Measurements from ENCODE around the gene SOX5.
"Not testable (repeated sequence)": the region's sequence is repeated elsewhere in the genome, so short reads cannot be mapped to it uniquely, and the experiment has no call there.

Gene SOX5

DNA sequence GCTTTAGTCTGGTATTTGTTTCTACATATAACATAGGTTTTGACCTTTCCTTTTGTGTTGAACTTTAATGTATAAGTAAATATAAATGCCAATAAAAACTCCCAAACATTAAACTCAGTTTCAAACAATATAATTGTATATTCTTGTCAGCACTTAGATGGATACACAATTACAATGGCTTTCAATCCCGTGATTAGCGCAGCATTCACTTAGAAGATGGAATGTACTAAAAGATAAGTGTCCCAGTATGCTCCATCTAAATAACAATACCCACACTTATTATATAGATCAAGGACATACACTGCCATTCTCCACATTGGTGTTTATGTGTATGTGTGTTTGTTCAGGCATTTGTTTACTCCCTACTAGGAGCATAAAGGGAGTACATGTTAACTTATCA, 193.1 kb downstream of the SOX5 start:
- no peak for DNase-seq (ENCODE audit: low spot score)

- no peak for DNase-seq (ENCODE audit: low spot score)
Measured at GRCh38 chr12:23753628-23754365, 195.7 kb downstream of the SOX5 start.

DNA sequence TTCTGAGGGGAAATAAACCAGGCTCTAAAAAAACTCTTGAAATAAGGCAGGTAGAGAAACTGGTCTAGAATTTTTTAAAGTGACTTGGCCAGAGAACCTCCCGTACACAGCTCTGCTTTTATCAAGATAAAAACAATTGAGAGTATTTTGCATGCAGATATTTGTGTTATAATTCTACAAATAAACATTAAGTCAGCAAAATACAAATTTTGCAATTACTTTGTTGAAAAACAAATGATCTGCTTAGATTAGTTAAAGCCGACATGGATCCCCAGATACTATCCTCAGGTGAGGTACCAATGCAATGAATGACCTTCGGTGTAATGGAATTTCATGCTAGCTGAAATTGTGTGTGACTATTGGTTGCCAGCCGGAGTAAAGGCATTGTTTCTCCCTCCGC, 197.2 kb downstream of the SOX5 start:
- DNase-seq (ENCODE audit: low spot score), result no peak

- DNase-seq (ENCODE audit: low spot score), result no peak
Measured at GRCh38 chr12:23751641-23752040, 197.8 kb downstream of the SOX5 start.

- DNase-seq (ENCODE audit: low spot score), result no peak
Measured at GRCh38 chr12:23750923-23751322, 198.5 kb downstream of the SOX5 start.

DNA sequence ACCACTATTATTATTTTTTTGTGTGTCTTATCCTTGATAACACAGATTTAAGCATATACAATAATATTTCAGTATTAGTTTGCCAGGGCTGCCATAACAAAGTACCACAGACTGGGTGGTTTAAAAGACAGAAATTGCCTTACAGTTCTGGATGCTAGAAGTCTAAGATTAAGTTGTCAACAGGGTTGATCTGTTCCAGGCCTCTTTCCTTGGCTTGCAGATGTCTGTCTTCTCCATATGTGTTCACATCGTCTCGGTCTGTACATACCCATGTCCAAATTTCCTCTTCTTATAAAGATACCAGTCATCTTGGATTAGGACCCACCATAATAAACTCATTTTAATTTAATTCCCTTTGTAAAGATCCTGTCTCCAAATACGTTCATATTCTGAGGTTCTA, 204.8 kb downstream of the SOX5 start:
- no peak for DNase-seq (ENCODE audit: low spot score)

- DNase-seq (ENCODE audit: low spot score), result no peak
Measured at GRCh38 chr12:23742574-23742973, 206.9 kb downstream of the SOX5 start.

DNA sequence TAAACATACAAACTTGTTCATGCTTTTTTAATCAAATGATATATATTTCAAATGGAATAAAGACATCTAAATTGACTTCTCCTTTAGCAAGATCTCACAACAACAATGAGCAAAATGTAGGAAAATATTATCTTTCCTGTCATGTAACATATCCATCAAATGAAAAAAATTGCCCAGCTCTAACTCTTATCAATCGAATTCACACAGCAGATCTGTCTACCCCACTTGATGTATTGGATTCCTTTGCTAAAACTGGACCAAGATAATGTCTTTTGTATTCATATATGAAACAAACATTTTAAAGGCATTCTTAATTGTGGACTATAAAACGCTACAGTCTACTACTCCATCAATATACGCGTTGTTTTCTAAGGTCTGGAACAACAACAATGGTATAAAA, 218.0 kb downstream of the SOX5 start:
- no peak for DNase-seq (ENCODE audit: low spot score)

GRCh38 chr12:23731035-23731434, 218.4 kb downstream of the SOX5 start:
- DNase-seq (ENCODE audit: low spot score), result no peak

DNA sequence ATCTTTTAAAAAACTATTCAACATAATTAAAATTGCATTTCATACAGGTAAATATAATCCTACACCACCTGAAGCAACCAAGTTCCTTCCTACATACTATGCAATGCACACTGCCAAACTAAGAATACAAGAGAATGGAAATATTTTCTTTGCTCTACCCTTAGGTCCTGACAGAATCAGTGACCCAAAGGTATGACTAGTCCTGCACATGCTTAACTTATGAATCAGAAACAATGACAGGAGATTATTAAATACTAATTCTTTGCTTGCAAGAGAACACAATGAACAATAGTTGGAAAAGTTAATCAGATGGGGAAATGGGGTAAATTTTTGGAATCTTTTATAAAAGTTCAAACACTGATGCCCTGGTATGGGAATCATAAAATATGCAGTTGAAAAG, 220.1 kb downstream of the SOX5 start:
- DNase-seq (ENCODE audit: low spot score), result no peak

DNA sequence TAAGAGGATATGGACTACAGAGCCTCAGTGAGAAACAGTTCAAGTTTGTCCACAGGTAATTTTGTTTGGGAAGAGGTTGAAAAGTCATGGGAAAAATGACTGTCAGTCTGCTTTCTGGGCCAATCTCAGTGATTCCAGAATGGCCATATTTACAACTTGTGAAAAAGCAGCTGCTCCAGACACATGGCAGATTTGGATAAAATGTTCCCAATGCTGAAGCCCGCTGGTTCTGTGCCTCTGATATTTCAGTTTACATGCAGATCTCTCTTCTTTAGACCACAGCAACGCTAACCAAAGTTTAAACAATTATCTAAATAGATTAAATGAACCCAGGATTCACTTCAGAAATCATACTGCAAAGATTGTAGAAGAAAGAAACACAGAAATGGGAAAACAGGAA, 222.8 kb downstream of the SOX5 start:
- DNase-seq (ENCODE audit: low spot score), result no peak

- DNase-seq (ENCODE audit: low spot score), result no peak
Measured at GRCh38 chr12:23722655-23723054, 226.8 kb downstream of the SOX5 start.

GRCh38 chr12:23721268-23721667, 228.2 kb downstream of the SOX5 start:
- no peak for DNase-seq (ENCODE audit: low spot score)

- DNase-seq (ENCODE audit: low spot score), result no peak
Measured at GRCh38 chr12:23719493-23719892, 230.0 kb downstream of the SOX5 start.

DNA sequence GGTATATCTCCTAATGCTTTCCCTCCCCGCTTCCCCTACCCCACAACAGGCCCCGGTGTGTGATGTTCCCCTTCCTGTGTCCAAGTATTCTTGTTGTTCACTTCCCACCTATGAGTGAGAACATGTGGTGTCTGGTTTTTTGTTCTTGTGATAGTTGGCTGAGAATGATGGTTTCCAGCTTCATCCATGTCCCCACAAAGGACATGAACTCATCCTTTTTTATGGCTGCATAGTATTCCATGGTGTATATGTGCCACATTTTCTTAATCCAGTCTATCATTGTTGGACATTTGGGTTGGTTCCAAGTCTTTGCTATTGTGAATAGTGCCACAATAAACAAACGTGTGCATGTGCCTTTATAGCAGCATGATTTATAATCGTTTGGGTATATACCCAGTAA, 239.1 kb downstream of the SOX5 start:
- DNase-seq (ENCODE audit: low spot score), result not testable (repeated sequence)

- DNase-seq (ENCODE audit: low spot score), result no peak
Measured at GRCh38 chr12:23708185-23708837, 241.2 kb downstream of the SOX5 start.

DNA sequence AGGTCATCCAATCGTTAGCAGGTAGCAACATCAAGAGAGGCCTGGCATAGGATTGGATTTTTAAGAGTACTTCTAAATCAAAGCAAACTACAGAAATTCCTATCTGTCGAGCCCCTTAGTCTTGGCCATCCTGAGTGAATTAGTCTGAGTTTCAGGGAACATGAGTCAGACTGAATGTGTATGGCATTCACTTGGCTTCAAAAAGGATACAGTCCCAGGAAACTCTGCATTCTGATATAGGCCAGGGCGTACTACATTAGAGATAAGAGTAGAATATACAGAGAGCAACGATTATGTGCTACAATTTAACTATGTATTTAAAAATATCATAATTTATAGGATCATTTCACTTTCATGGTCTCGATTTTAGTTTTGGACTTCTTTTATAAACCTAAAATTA, 242.2 kb downstream of the SOX5 start:
- DNase-seq (ENCODE audit: low spot score), result no peak

GRCh38 chr12:23704992-23705943, 244.2 kb downstream of the SOX5 start:
- DNase-seq (ENCODE audit: low spot score), result no peak

DNA sequence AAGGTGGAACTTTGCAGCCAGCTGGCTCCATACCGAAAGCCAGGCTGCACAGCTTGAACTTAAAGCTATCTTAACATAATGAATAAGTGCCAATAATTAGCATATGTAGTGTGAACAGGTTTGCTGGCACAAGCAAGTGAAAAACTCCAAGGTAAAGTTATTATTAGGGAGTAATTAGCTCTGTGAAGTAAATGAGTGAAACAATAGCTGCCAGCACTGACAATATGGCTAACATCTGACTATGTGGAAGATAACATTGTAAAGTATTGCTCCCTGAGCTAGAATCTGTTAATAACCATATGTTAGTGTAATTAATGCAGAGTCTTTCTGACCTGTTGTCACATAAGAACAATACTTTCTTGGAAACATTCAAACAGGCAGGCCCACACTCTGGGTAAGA, 246.4 kb downstream of the SOX5 start:
- no peak for DNase-seq (ENCODE audit: low spot score)

GRCh38 chr12:23699031-23699430, 250.4 kb downstream of the SOX5 start:
- DNase-seq (ENCODE audit: low spot score), result no peak

DNA sequence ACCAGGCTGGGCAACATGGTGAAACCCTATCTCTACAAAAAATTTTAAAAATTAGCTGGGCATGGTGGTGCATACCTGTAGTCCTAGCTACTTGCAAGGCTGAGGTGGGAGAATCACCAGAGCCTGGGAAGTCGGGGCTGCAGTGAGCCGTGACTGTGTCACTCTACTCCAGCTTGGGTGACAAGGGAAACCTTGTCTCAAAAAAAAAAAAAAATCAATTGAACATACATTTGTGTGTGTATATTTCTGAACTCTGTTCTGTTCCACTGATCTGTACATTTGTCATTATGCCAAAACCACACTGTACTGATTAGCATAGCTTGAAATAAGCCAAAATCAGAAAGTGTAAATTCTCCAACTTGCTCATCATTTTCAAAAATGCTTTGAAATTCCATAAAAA, 254.6 kb downstream of the SOX5 start:
- no peak for DNase-seq (ENCODE audit: low spot score)

DNA sequence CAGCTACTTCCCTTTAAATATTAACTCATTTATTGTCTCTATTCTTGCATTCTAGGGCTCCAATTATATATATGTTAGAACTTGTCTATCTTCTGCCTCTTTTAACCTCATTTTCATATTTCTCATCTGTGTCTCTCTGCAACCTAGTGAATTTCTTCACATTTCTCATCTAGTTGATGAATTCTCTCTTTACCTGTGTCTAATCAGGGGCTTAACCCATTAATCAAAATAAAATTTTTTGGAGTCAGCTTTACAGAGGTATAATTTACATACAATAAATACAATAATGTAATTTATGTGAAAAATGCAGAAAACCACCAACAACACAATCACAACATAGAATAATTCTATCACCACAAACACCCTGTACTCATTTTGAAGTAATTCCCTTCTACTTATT, 255.2 kb downstream of the SOX5 start:
- no peak for DNase-seq (ENCODE audit: low spot score)

DNA sequence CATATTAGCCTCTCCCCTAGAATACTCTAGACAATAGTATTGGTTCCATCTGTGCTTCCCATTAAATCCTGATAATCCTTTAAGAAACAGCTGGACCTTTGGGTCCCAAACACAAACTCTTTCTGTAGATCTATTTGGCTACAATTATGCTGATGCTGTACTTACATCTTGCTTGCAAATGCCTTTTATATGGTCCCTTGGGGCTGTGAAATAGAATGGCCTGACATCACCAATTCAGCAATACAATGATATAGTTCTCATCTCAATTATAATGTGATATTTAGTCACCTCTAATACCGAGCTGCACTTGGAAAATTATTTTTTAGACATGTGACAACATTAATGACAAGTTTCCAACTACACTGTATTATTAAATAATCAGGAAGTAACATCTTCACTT, 261.5 kb downstream of the SOX5 start:
- DNase-seq (ENCODE audit: low spot score), result no peak

Measured in left forelimb (tissue), 1 donor.